Activated T-helper 9 cell treated with anti-CD3 and anti-CD28 coated beads, Interleukin-2, amount 50 U/mL, for 16 hours (primary cell): ENCODE measurements around the gene PRG3.
A peak's percentile ranks its signal among the peaks of the same experiment; 100 is the strongest.
"Not testable (repeated sequence)": the region's sequence is repeated elsewhere in the genome, so short reads cannot be mapped to it uniquely, and the experiment has no call there.

Source experiments
- DNase-seq: peaks from one replicate; pipeline ENCODE4 v3.0.0-alpha.2; 2020; ENCODE audit warnings: low read depth

PRG3 gene

GRCh38 chr11:57408771-57409170 lies 27.8 kb upstream of the PRG3 start:
- no peak for DNase-seq

GRCh38 chr11:57407941-57408475 lies 27.1 kb upstream of the PRG3 start:
- DNase-seq = no peak

GRCh38 chr11:57407010-57407920 lies 26.3 kb upstream of the PRG3 start:
- no peak for DNase-seq

GRCh38 chr11:57406337-57406904 lies 25.5 kb upstream of the PRG3 start:
- peak; percentile 25 for DNase-seq

- DNase-seq = no peak
Measured at GRCh38 chr11:57405271-57405860, 24.4 kb upstream of the PRG3 start.

- DNase-seq = no peak
Measured at GRCh38 chr11:57403802-57404147, 22.8 kb upstream of the PRG3 start.

- DNase-seq = not testable (repeated sequence)
Measured at GRCh38 chr11:57403003-57403801, 22.3 kb upstream of the PRG3 start.

- no peak for DNase-seq
Measured at GRCh38 chr11:57402188-57403002, 21.4 kb upstream of the PRG3 start.

- DNase-seq = no peak
Measured at GRCh38 chr11:57399972-57400578, 19.1 kb upstream of the PRG3 start.

GRCh38 chr11:57399221-57399620 lies 18.3 kb upstream of the PRG3 start:
- DNase-seq = no peak

GRCh38 chr11:57397394-57397990 lies 16.5 kb upstream of the PRG3 start:
- no peak for DNase-seq

- no peak for DNase-seq
Measured at GRCh38 chr11:57396744-57397143, 15.8 kb upstream of the PRG3 start.

GRCh38 chr11:57395905-57396623 lies 15.1 kb upstream of the PRG3 start:
- no peak for DNase-seq

GRCh38 chr11:57394203-57394965 lies 13.4 kb upstream of the PRG3 start:
- DNase-seq = no peak

- no peak for DNase-seq
Measured at GRCh38 chr11:57392763-57393105, 11.8 kb upstream of the PRG3 start.

GRCh38 chr11:57392066-57392762 lies 11.3 kb upstream of the PRG3 start:
- no peak for DNase-seq

- DNase-seq = no peak
Measured at GRCh38 chr11:57391539-57391938, 10.6 kb upstream of the PRG3 start.

- no peak for DNase-seq
Measured at GRCh38 chr11:57391111-57391510, 10.2 kb upstream of the PRG3 start.

- no peak for DNase-seq
Measured at GRCh38 chr11:57390535-57390934, 9.6 kb upstream of the PRG3 start, which contains the start of gene PRG2. Gene PRG2, minus strand, starts transcription at chr11:57390650. Its CDS starts 706 bp downstream, at chr11:57389944.
